Bronchial epithelial cell (primary cell): ENCODE data around the gene STX12. TPM values are rescaled to one million over a fixed set of nuclear protein-coding genes. Genes with fewer than 3 reads are reported as not detected.
"Not testable (repeated sequence)": the region's sequence is repeated elsewhere in the genome, so short reads cannot be mapped to it uniquely, and the experiment has no call there.

ENCODE experiments used
- DNase-seq: peaks from one replicate; pipeline ENCODE4 v3.0.0-alpha.2; 2010; ENCODE audit warnings: low read depth
- FAIRE-seq: peaks from 2 replicates; lab custom pipeline; 2011; peaks lifted over from hg19 to GRCh38; lab: Jason Lieb, UNC
- H3K27me3 ChIP-seq: 2 replicates; pipeline ENCODE4 v1.5.1; 2011; ENCODE audit warnings: low read length; ENCODE audit not compliant: control insufficient read depth, insufficient read depth
- H3K36me3 ChIP-seq: 2 replicates; pipeline ENCODE4 v1.5.1; 2011; ENCODE audit warnings: low read length; ENCODE audit not compliant: control insufficient read depth, insufficient read depth
- H3K4me3 ChIP-seq: 2 replicates; pipeline ENCODE4 v1.5.1; 2011; ENCODE audit warnings: mild to moderate bottlenecking, low read depth, low read length, control low read depth
- total RNA-seq: library from RNA; depleted of rRNA; stranded (reverse); fragments of >200 nt; gene quantifications from 2 replicates; pipeline ENCODE4 v1.2.1, GENCODE V29; 2014
- TF ChIP-seq, protein P1 (sequence below): IDR thresholded peaks from 2 replicates; pipeline ENCODE4 v1.5.1; 2011; ENCODE audit warnings: mild to moderate bottlenecking, moderate library complexity, low read length, control low read depth, inconsistent platforms; ENCODE audit not compliant: insufficient read depth, severe bottlenecking

Gene STX12
- total RNA-seq, 1 donor from 2014 or later, result 29.7 TPM

GRCh38 chr1:27824411-27824810, 51.4 kb downstream of the STX12 start:
- TF ChIP-seq, protein P1, sequence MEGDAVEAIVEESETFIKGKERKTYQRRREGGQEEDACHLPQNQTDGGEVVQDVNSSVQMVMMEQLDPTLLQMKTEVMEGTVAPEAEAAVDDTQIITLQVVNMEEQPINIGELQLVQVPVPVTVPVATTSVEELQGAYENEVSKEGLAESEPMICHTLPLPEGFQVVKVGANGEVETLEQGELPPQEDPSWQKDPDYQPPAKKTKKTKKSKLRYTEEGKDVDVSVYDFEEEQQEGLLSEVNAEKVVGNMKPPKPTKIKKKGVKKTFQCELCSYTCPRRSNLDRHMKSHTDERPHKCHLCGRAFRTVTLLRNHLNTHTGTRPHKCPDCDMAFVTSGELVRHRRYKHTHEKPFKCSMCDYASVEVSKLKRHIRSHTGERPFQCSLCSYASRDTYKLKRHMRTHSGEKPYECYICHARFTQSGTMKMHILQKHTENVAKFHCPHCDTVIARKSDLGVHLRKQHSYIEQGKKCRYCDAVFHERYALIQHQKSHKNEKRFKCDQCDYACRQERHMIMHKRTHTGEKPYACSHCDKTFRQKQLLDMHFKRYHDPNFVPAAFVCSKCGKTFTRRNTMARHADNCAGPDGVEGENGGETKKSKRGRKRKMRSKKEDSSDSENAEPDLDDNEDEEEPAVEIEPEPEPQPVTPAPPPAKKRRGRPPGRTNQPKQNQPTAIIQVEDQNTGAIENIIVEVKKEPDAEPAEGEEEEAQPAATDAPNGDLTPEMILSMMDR, result no peak
- Histone ChIP-seq H3K36me3 (peaks cover 3% of the 10 kb centered on the region), H3K27me3 (no peaks in the 10 kb centered on the region), H3K4me3 (no peak overlapping the region)
- no peak for FAIRE-seq
- no peak for DNase-seq

DNA sequence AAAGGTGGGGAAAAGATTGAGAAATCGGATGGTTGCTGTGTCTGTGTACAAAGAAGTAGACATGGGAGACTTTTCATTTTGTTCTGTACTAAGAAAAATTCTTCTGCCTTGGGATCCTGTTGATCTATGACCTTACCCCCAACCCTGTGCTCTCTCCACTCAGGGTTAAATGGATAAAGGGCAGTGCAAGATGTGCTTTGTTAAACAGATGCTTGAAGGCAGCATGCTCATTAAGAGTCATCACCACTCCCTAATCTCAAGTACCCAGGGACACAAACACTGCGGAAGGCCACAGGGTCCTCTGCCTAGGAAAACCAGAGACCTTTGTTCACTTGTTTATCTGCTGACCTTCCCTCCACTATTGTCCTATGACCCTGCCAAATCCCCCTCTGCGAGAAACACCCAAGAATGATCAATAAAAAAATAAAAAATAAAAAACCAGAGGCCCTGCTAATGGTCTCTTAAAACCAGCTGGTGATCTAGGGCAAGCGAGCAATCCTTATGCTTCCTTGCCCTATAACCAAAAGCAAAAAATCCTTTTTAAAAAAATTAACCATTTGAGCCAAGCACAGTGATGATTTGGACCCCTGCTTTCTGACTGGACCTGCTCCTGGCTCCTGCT, 56.4 kb downstream of the STX12 start:
- not testable (repeated sequence) for H3K4me3 ChIP-seq, FAIRE-seq, H3K36me3 ChIP-seq, H3K27me3 ChIP-seq, DNase-seq

DNA sequence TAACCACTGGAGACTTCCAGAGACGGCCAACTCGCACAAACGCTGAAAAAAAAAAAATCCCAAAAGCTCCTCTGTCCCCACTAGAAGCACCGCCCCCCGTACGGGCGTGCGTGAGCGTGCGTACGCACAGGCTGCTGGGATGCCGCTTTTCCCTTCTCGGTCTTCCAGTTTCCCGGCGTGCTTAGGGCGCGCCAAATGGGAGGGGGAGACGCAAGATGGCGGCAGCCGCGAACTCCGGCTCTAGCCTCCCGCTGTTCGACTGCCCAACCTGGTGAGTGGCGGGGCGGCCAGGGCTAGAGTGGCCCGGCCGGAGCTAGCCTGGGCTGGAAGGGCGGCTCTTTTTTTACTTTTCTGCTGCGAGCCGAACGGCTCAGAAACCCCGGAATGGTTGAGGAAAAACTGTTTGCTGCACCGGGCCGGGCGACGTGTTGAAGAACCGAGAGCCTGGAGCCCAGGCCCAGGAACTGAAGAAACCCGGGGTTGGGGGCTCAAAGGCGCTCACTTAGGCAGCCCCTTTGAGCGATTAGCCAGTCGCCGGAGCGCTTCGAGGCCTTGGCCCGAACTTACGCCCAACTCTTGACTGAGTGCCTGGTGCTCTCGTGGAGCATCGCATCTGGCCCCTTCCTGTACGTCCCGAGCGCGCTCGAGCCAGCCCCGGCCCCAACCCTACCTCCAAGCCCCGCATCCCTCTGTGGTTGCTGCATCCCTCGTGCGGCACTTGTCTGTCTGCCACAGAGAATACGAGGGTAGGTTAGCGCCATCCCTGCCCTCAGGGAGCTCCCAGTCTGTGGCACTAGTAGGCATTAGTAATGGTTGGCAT, 57.8 kb downstream of the STX12 start, which contains the start of gene PPP1R8:
Gene PPP1R8 (plus strand): TSS at position 162 of the 820 bp plus-strand sequence. CDS start 54 bp downstream, at position 216.
- Histone ChIP-seq H3K4me3 (peak within 1 kb of the TSS; percentile 89), H3K36me3 (no peaks in the 10 kb centered on the region), H3K27me3 (no peaks in the 10 kb centered on the region)
- peak; percentile 90 for DNase-seq
- FAIRE-seq, result no peak
- TF ChIP-seq, protein P1, result no peak

- TF ChIP-seq, protein P1, result no peak
- H3K4me3 ChIP-seq, result peak overlapping the region; percentile 89
- no peaks in the 10 kb centered on the region for H3K27me3 ChIP-seq
- FAIRE-seq (no peak), DNase-seq (peak; percentile 5)
- H3K36me3 ChIP-seq, result no peaks in the 10 kb centered on the region
Measured at GRCh38 chr1:27831568-27832410, 58.8 kb downstream of the STX12 start.

- DNase-seq (peak; percentile 61), FAIRE-seq (no peak)
- no peak overlapping the region for H3K4me3 ChIP-seq
- TF ChIP-seq, protein P1, result no peak
- no peaks in the 10 kb centered on the region for H3K27me3 ChIP-seq
- H3K36me3 ChIP-seq, result no peaks in the 10 kb centered on the region
Measured at GRCh38 chr1:27832762-27833161, 59.7 kb downstream of the STX12 start.
